PC-9 (cell line): ENCODE results near the gene NUCB1. TPM values are rescaled to one million over a fixed set of nuclear protein-coding genes. Genes with fewer than 3 reads are reported as not detected.

Experiments
- BruUV-seq: library from RNA; stranded (reverse); fragments of 400-500 nt; replicated peaks from 2 replicates; lab custom pipeline; 2021; lab: Mats Ljungman, UMichigan
- CTCF ChIA-PET: fragments of 300-600 bp; sonication (Branson Sonifier 250); formaldehyde crosslinking; loops from one replicate; lab custom pipeline; 2022; ENCODE audit warnings: antibody characterized with exemption; lab: Charles Lee
- POLR2A ChIA-PET: fragments of 300-600 bp; sonication (Branson Sonifier 250); formaldehyde crosslinking; loops from one replicate; lab custom pipeline; 2022; ENCODE audit warnings: antibody characterized with exemption; ENCODE audit not compliant: unreplicated experiment; lab: Charles Lee
- DNase-seq, 2 experiments: peaks; one replicate each; pipeline versions ENCODE4 v3.0.0 to v3.0.0-alpha.2; 2015 to 2022; ENCODE audit warnings: mixed read lengths in 1 of 2
- H2AFZ ChIP-seq: fragments of 200-600 bp; sonication (generic); 2 replicates; pipeline ENCODE4 v1.8.1; 2017; ENCODE audit warnings: antibody characterized with exemption
- H3F3A ChIP-seq: fragments of 200-600 bp; sonication (generic); 2 replicates; pipeline ENCODE4 v1.8.1; 2017; ENCODE audit warnings: antibody characterized with exemption, mild to moderate bottlenecking, low read depth; ENCODE audit not compliant: insufficient read depth
- H3K27ac ChIP-seq: fragments of 200-600 bp; sonication (generic); 2 replicates; pipeline ENCODE4 v1.6.1; 2016; ENCODE audit warnings: mixed run types
- H3K27me3 ChIP-seq: fragments of 200-600 bp; sonication (generic); 2 replicates; pipeline ENCODE4 v1.6.1; 2016; ENCODE audit warnings: low read depth, mixed run types; ENCODE audit not compliant: insufficient read depth
- H3K36me3 ChIP-seq: fragments of 200-600 bp; sonication (generic); 2 replicates; pipeline ENCODE4 v1.6.1; 2016; ENCODE audit warnings: low read depth, mixed run types
- H3K4me1 ChIP-seq: fragments of 200-600 bp; sonication (generic); replicated peaks from 2 replicates; pipeline ENCODE4 v1.6.1; 2016; ENCODE audit warnings: mixed run types; ENCODE audit not compliant: insufficient read depth
- H3K4me2 ChIP-seq: fragments of 200-600 bp; sonication (generic); 2 replicates; pipeline ENCODE4 v1.6.1; 2017; ENCODE audit warnings: mixed run types
- H3K4me3 ChIP-seq: fragments of 200-600 bp; sonication (generic); 2 replicates; pipeline ENCODE4 v1.6.1; 2016; ENCODE audit warnings: mixed run types
- H3K79me2 ChIP-seq: fragments of 200-600 bp; sonication (generic); 2 replicates; pipeline ENCODE4 v1.6.1; 2017; ENCODE audit warnings: low read depth, mixed run types
- H3K9me2 ChIP-seq: fragments of 200-600 bp; sonication (generic); 2 replicates; pipeline ENCODE4 v1.8.1; 2017; ENCODE audit warnings: mild to moderate bottlenecking; ENCODE audit not compliant: insufficient read depth
- H3K9me3 ChIP-seq: fragments of 200-600 bp; sonication (generic); 2 replicates; pipeline ENCODE4 v1.8.1; 2016; ENCODE audit warnings: low read depth; ENCODE audit not compliant: insufficient read depth
- H4K20me1 ChIP-seq: fragments of 200-600 bp; sonication (generic); 2 replicates; pipeline ENCODE4 v1.8.1; 2017; ENCODE audit not compliant: insufficient read depth
- CTCF ChIP-seq: fragments of 200-600 bp; sonication (generic); conservative IDR thresholded peaks from 2 replicates; pipeline ENCODE4 v1.6.1; 2017; ENCODE audit warnings: mixed run types, antibody characterized with exemption, mild to moderate bottlenecking, moderate library complexity
- EZH2 ChIP-seq: fragments of 200-600 bp; sonication (generic); IDR thresholded peaks from 2 replicates; pipeline ENCODE4 v1.8.0; 2017; ENCODE audit warnings: antibody characterized with exemption, low read depth
- intact Hi-C: fragments of 100-400 bp; cut with micrococcal nuclease; formaldehyde crosslinking; loops from one replicate; pipeline ENCODE4 v1.10.0; 2022; ENCODE audit not compliant: unreplicated experiment
- total RNA-seq: library from RNA; stranded (reverse); gene quantifications from 2 replicates; pipeline ENCODE4 v1.2.3, GENCODE V29; 2021

Gene NUCB1
- total RNA-seq, 1 experiment from 2014 or later, result 185 TPM

GRCh38 chr19:48859711-48860572 lies 40.2 kb upstream of the NUCB1 start:
- Histone ChIP-seq H3K27ac (no peak overlapping the region), H3K79me2 (no peaks in the 10 kb centered on the region), H3K9me3 (no peaks in the 10 kb centered on the region), H3K4me2 (no peak overlapping the region), H3K4me1 (no peaks in the 10 kb centered on the region), H3K36me3 (no peaks in the 10 kb centered on the region), H3K27me3 (peaks cover 12% of the 10 kb centered on the region), H3K4me3 (no peak overlapping the region), H4K20me1 (no peaks in the 10 kb centered on the region), H3F3A (no peaks in the 10 kb centered on the region; the same call in 1 of the 2 replicates), H3K9me2 (no peaks in the 10 kb centered on the region; the same call in 1 of the 2 replicates), H2AFZ (no peak overlapping the region)
- ChIA-PET CTCF (no interaction called here), POLR2A (no interaction called here)
- BruUV-seq, result no TSS peak
- TF ChIP-seq CTCF (no peak), EZH2 (no peak)
- no peak for DNase-seq
- intact Hi-C loops, result no loop called here

- BruUV-seq, result no TSS peak
- Histone ChIP-seq H3K4me1 (no peaks in the 10 kb centered on the region), H3K27ac (no peak overlapping the region), H4K20me1 (no peaks in the 10 kb centered on the region), H3F3A (no peaks in the 10 kb centered on the region; the same call in 1 of the 2 replicates), H3K79me2 (no peaks in the 10 kb centered on the region), H3K36me3 (no peaks in the 10 kb centered on the region), H3K4me3 (no peak overlapping the region), H3K9me3 (no peaks in the 10 kb centered on the region), H2AFZ (no peak overlapping the region), H3K9me2 (no peaks in the 10 kb centered on the region; the same call in 1 of the 2 replicates), H3K4me2 (no peak overlapping the region), H3K27me3 (peaks cover 23% of the 10 kb centered on the region)
- TF ChIP-seq EZH2, result no peak
- DNase-seq, result no peak
- POLR2A ChIA-PET, result no interaction called here
- CTCF ChIA-PET, result no interaction called here
- intact Hi-C loops, result no loop called here
Observed at GRCh38 chr19:48861313-48861712, 38.8 kb upstream of the NUCB1 start.

- Histone ChIP-seq H4K20me1 (no peaks in the 10 kb centered on the region), H3K9me2 (no peaks in the 10 kb centered on the region), H3K27ac (no peak overlapping the region), H3K79me2 (no peaks in the 10 kb centered on the region), H3K4me2 (no peak overlapping the region), H3K9me3 (no peaks in the 10 kb centered on the region), H3F3A (peaks cover 4% of the 10 kb centered on the region), H3K4me1 (no peaks in the 10 kb centered on the region), H2AFZ (no peak overlapping the region), H3K4me3 (no peak overlapping the region), H3K36me3 (no peaks in the 10 kb centered on the region), H3K27me3 (peaks cover 35% of the 10 kb centered on the region)
- BruUV-seq, result no TSS peak
- no peak for DNase-seq
- intact Hi-C loops, result no loop called here
- ChIA-PET CTCF (no interaction called here), POLR2A (no interaction called here)
- TF ChIP-seq EZH2 (no peak), CTCF (no peak)
Observed at GRCh38 chr19:48862827-48863226, 37.3 kb upstream of the NUCB1 start.
